Choroid plexus epithelial cell (primary cell): ENCODE data around the gene SNIP1.
"Not testable (repeated sequence)": the region's sequence is repeated elsewhere in the genome, so short reads cannot be mapped to it uniquely, and the experiment has no call there.

Source experiments
- DNase-seq: peaks from one replicate; pipeline ENCODE4 v3.0.0-alpha.2; 2010; ENCODE audit warnings: low read depth
- H3K4me3 ChIP-seq: 2 replicates; pipeline ENCODE4 v1.5.1; 2011; ENCODE audit warnings: low read depth, mild to moderate bottlenecking, control low read depth, low read length, moderate library complexity
- TF ChIP-seq, protein P1 (sequence below): conservative IDR thresholded peaks from 2 replicates; pipeline ENCODE4 v1.5.1; 2011; ENCODE audit warnings: low read depth, mild to moderate bottlenecking, control low read depth, inconsistent platforms, low read length, moderate library complexity

SNIP1 gene

GRCh38 chr1:37537378-37537777, 16.7 kb downstream of the SNIP1 start:
- TF ChIP-seq, protein P1, sequence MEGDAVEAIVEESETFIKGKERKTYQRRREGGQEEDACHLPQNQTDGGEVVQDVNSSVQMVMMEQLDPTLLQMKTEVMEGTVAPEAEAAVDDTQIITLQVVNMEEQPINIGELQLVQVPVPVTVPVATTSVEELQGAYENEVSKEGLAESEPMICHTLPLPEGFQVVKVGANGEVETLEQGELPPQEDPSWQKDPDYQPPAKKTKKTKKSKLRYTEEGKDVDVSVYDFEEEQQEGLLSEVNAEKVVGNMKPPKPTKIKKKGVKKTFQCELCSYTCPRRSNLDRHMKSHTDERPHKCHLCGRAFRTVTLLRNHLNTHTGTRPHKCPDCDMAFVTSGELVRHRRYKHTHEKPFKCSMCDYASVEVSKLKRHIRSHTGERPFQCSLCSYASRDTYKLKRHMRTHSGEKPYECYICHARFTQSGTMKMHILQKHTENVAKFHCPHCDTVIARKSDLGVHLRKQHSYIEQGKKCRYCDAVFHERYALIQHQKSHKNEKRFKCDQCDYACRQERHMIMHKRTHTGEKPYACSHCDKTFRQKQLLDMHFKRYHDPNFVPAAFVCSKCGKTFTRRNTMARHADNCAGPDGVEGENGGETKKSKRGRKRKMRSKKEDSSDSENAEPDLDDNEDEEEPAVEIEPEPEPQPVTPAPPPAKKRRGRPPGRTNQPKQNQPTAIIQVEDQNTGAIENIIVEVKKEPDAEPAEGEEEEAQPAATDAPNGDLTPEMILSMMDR = no peak
- DNase-seq = peak; percentile 90
- no peak overlapping the region for H3K4me3 ChIP-seq

DNA sequence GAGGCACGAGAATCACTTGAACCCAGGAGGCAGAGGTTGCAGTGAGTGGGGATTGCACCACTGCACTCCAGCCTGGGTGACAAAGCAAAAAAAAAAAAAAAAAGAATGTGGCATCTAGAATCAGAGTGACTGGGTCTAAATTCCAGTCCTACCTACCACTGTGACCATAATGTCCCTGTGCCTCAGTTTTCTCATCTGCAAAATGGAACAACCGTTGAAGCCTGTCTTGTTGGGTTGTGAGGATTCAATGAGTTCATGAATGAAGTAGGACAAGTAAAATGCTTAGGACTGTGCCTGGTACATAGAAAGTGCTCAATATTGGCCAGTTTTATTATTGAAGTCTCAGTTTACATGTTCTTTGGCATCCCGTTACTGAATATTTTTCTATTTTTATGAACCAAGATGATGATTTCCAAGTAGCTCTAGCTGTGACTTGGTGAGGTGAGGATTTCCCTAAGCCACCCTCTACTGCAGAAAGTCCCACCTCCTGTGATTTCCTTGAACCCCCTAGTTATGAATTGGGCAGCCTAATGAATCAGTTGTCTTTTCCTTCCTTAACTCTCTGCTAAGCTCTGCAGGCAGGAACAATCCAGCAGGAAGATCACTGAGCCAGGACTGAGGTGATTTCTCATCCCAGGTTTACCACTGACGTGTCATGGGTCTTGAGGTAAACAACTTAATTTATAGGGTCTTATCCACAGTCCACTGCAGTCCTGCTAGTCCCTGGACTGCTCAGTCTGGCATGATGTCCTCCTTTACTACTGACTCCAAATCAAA, 20.6 kb downstream of the SNIP1 start:
- TF ChIP-seq, protein P1 = no peak
- H3K4me3 ChIP-seq = no peak overlapping the region
- no peak for DNase-seq

GRCh38 chr1:37532418-37533156, 21.5 kb downstream of the SNIP1 start:
- not testable (repeated sequence) for DNase-seq, H3K4me3 ChIP-seq

GRCh38 chr1:37529888-37530287, 24.2 kb downstream of the SNIP1 start:
- H3K4me3 ChIP-seq, DNase-seq: not testable (repeated sequence)

DNA sequence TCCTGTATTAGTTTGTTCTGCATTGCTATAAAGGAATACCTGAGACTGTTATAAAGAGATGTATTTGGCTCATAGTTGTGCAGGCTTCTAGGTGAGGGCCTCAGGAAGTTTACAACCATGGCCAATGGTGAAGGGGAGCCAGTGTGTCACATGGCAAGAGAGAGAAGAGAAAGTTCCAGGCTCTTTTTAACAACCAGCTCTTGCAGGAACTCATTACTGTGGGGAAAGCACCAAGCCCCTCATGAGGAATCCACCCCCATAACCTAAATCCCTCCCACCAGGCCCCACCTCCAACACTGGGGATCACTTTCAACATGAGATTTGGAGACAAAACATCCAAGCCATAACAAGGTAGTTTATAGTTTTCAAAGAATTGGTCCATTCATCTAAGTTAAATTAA, 34.5 kb downstream of the SNIP1 start:
- DNase-seq = no peak
- H3K4me3 ChIP-seq = no peak overlapping the region
- TF ChIP-seq, protein P1 = no peak

DNA sequence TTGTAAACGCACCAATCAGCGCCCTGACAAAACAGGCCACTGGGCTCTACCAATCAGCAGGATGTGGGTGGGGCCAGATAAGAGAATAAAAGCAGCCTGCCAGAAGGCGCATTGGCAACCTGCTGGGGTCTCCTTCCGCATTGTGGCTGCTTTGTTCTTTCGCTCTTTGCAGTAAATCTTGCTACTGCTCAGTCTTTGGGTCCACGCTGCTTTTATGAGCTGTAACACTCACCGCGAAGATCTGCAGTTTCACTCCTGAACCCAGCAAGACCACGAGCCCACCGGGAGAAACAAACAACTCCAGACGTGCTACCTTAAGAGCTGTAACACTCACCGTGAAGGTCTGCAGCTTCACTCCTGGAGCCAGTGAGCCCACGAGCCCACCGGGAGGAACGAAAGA, 35.2 kb downstream of the SNIP1 start:
- not testable (repeated sequence) for DNase-seq, H3K4me3 ChIP-seq

- H3K4me3 ChIP-seq, DNase-seq: not testable (repeated sequence)
These were observed 35.9 kb downstream of the SNIP1 start for GRCh38 chr1:37518241-37518640.

- TF ChIP-seq, protein P1 = no peak
- no peak for DNase-seq
- no peak overlapping the region for H3K4me3 ChIP-seq
These were observed 36.5 kb downstream of the SNIP1 start for GRCh38 chr1:37517569-37517968.
